ENCODE measurements around the gene YES1. TPM values are rescaled to one million over a fixed set of nuclear protein-coding genes. Genes with fewer than 3 reads are reported as not detected.

Gene YES1
- 190 TPM for total RNA-seq (ENCODE audit: unreplicated experiment)
- long read RNA-seq, full-length matches to known transcripts: 11 of 17 reads
- long read RNA-seq, partial matches to known transcripts: 2 of 17 reads
- long read RNA-seq, other reads (novel, unspliced or antisense): 4 of 17 reads

- Mint-ChIP-seq H3K27me3 (ENCODE audit: unreplicated experiment) (peaks cover 23% of the 10 kb centered on the region), H3K27ac (ENCODE audit: unreplicated experiment) (peak within 1 kb of the TSS; percentile 100), H3K4me1 (ENCODE audit: unreplicated experiment) (peaks cover 73% of the 10 kb centered on the region), H3K36me3 (ENCODE audit: low read depth, unreplicated experiment) (peaks cover 8% of the 10 kb centered on the region), H3K9me3 (ENCODE audit: unreplicated experiment) (no peaks in the 10 kb centered on the region), H3K4me3 (ENCODE audit: unreplicated experiment) (peak within 1 kb of the TSS; percentile 100)
- TF ChIP-seq CTCF (IDR thresholded peaks at IDR 0.05; ENCODE audit: unreplicated experiment): no peak
- DNase-seq (ENCODE audit: low spot score): peak; percentile 60
Measured at GRCh38 chr18:811892-812375, at the start of gene YES1. Gene YES1, minus strand, starts transcription at chr18:812242. Its CDS starts 55,415 bp downstream, at chr18:756827.

- TF ChIP-seq CTCF (IDR thresholded peaks at IDR 0.05; ENCODE audit: unreplicated experiment): no peak
- H3K36me3 Mint-ChIP-seq (ENCODE audit: low read depth, unreplicated experiment): no peaks in the 10 kb centered on the region
- peaks cover 13% of the 10 kb centered on the region for H3K4me1 Mint-ChIP-seq (ENCODE audit: unreplicated experiment)
- no peak overlapping the region for H3K4me3 Mint-ChIP-seq (ENCODE audit: unreplicated experiment)
- no peak for DNase-seq (ENCODE audit: low spot score)
- H3K27me3 Mint-ChIP-seq (ENCODE audit: unreplicated experiment): peaks cover 2% of the 10 kb centered on the region
- H3K27ac Mint-ChIP-seq (ENCODE audit: unreplicated experiment): no peak overlapping the region
- H3K9me3 Mint-ChIP-seq (ENCODE audit: unreplicated experiment): no peaks in the 10 kb centered on the region
Measured at GRCh38 chr18:857986-858385, 45.9 kb upstream of the YES1 start.

- H3K27me3 Mint-ChIP-seq (ENCODE audit: unreplicated experiment): peaks cover 2% of the 10 kb centered on the region
- no peak for TF ChIP-seq CTCF (IDR thresholded peaks at IDR 0.05; ENCODE audit: unreplicated experiment)
- H3K4me3 Mint-ChIP-seq (ENCODE audit: unreplicated experiment): no peak overlapping the region
- H3K4me1 Mint-ChIP-seq (ENCODE audit: unreplicated experiment): peaks cover 3% of the 10 kb centered on the region
- H3K36me3 Mint-ChIP-seq (ENCODE audit: low read depth, unreplicated experiment): no peaks in the 10 kb centered on the region
- H3K27ac Mint-ChIP-seq (ENCODE audit: unreplicated experiment): no peak overlapping the region
- no peaks in the 10 kb centered on the region for H3K9me3 Mint-ChIP-seq (ENCODE audit: unreplicated experiment)
- DNase-seq (ENCODE audit: low spot score): no peak
Measured at GRCh38 chr18:853471-853870, 41.4 kb upstream of the YES1 start.

GRCh38 chr18:850960-851359 lies 38.9 kb upstream of the YES1 start:
- Mint-ChIP-seq H3K27ac (ENCODE audit: unreplicated experiment) (no peak overlapping the region), H3K9me3 (ENCODE audit: unreplicated experiment) (no peaks in the 10 kb centered on the region), H3K4me3 (ENCODE audit: unreplicated experiment) (no peak overlapping the region), H3K27me3 (ENCODE audit: unreplicated experiment) (peaks cover 2% of the 10 kb centered on the region), H3K36me3 (ENCODE audit: low read depth, unreplicated experiment) (no peaks in the 10 kb centered on the region), H3K4me1 (ENCODE audit: unreplicated experiment) (peaks cover 5% of the 10 kb centered on the region)
- no peak for DNase-seq (ENCODE audit: low spot score)
- TF ChIP-seq CTCF (IDR thresholded peaks at IDR 0.05; ENCODE audit: unreplicated experiment): no peak

- Mint-ChIP-seq H3K27me3 (ENCODE audit: unreplicated experiment) (peaks cover 5% of the 10 kb centered on the region), H3K4me1 (ENCODE audit: unreplicated experiment) (peaks cover 16% of the 10 kb centered on the region), H3K27ac (ENCODE audit: unreplicated experiment) (no peak overlapping the region), H3K4me3 (ENCODE audit: unreplicated experiment) (no peak overlapping the region), H3K9me3 (ENCODE audit: unreplicated experiment) (no peaks in the 10 kb centered on the region), H3K36me3 (ENCODE audit: low read depth, unreplicated experiment) (no peaks in the 10 kb centered on the region)
- TF ChIP-seq CTCF (IDR thresholded peaks at IDR 0.05; ENCODE audit: unreplicated experiment): no peak
- no peak for DNase-seq (ENCODE audit: low spot score)
Measured at GRCh38 chr18:849021-849420, 37.0 kb upstream of the YES1 start.

All from endothelial cell (in vitro differentiated cells).